Uterus (tissue), 2 donors: ENCODE data around the gene BMPR1A.

Experiments used
- POLR2A ChIP-seq, 2 donors: fragments of 450-650 bp; IDR thresholded peaks; one replicate each; pipeline ENCODE4 v1.6.1; 2016; ENCODE audit warnings: antibody characterized with exemption in 2 of 2, mild to moderate bottlenecking in 1 of 2, moderate library complexity in 1 of 2
- TF ChIP-seq, protein P1 (sequence below), 4 experiments: fragments of 200-600 bp in 2 of 4; fragments of 450-650 bp in 2 of 4; sonication (generic) in 2 of 4; IDR thresholded peaks; one replicate each; pipeline ENCODE4 v1.5.1; 2016 to 2019; ENCODE audit warnings: antibody characterized with exemption in 4 of 4, mild to moderate bottlenecking in 2 of 4, moderate library complexity in 1 of 4

DNA sequence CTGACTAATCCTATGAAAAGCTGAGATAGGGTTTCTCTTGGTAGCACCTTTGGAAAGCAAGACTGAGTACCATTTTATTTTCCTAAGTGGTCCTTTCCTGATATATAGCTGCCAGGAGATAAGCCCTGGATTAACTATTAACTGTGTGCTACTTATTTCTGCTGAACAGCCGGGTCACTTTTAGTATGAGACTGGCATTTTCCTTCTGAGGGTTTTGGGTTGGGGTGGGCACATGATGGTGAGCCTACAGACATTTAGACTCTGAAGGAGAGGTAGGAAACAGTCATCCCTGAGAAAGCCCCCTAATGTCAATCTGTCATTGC lies 29.8 kb upstream of the BMPR1A start:
- TF ChIP-seq, protein P1, sequence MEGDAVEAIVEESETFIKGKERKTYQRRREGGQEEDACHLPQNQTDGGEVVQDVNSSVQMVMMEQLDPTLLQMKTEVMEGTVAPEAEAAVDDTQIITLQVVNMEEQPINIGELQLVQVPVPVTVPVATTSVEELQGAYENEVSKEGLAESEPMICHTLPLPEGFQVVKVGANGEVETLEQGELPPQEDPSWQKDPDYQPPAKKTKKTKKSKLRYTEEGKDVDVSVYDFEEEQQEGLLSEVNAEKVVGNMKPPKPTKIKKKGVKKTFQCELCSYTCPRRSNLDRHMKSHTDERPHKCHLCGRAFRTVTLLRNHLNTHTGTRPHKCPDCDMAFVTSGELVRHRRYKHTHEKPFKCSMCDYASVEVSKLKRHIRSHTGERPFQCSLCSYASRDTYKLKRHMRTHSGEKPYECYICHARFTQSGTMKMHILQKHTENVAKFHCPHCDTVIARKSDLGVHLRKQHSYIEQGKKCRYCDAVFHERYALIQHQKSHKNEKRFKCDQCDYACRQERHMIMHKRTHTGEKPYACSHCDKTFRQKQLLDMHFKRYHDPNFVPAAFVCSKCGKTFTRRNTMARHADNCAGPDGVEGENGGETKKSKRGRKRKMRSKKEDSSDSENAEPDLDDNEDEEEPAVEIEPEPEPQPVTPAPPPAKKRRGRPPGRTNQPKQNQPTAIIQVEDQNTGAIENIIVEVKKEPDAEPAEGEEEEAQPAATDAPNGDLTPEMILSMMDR (IDR thresholded peaks at IDR 0.05) = no peak
- TF ChIP-seq POLR2A (IDR thresholded peaks at IDR 0.05) = no peak
